ENCODE data around the gene SPATA31E1. TPM values are rescaled to one million over a fixed set of nuclear protein-coding genes. Genes with fewer than 3 reads are reported as not detected.

SPATA31E1 gene
- total and polyA plus RNA-seq, 9 of the 15 experiments (the other 6 are each of a cell fraction or from before 2014, with no cell fraction given): not detected

GRCh38 chr9:87876708-87877107 is 6.0 kb upstream of the SPATA31E1 start:
- H3K79me2 ChIP-seq (ENCODE audit: control insufficient read depth, insufficient read depth, low read length): no peaks in the 10 kb centered on the region
- no peak for FAIRE-seq
- H3K9ac ChIP-seq (ENCODE audit: insufficient read depth in 1 of 2, low read depth in 2 of 2, low read length in 2 of 2): no peak overlapping the region
- H3K4me2 ChIP-seq (ENCODE audit: insufficient read depth, low read length): no peak overlapping the region
- ChIA-PET CTCF (ENCODE audit: low intra/inter-chr PET ratio) (no interaction called here), POLR2A (no interaction called here)
- no peak overlapping the region for H3K27ac ChIP-seq (ENCODE audit: extremely low read depth, low read depth, low read length)
- H2AFZ ChIP-seq (ENCODE audit: low read depth, low read length): no peak overlapping the region
- H3K9me3 ChIP-seq (replicated peaks; ENCODE audit: control insufficient read depth, insufficient read depth, low read depth, low read length): no peaks in the 10 kb centered on the region
- H3K4me1 ChIP-seq (replicated peaks in 1 of 2; ENCODE audit: control insufficient read depth in 2 of 2, insufficient read depth in 2 of 2, low read length in 2 of 2): peaks cover 0 to 4% of the 10 kb centered on the region in 2 experiments; a peak in 3 of 5 replicates
- no peak for DNase-seq (ENCODE audit: extremely low read depth in 1 of 4, low spot score in 3 of 4)
- intact Hi-C loops (cut with micrococcal nuclease): no loop called here
- in situ Hi-C loops (cut with MboI): no loop called here
- H4K20me1 ChIP-seq (replicated peaks; ENCODE audit: control insufficient read depth, insufficient read depth, low read length): no peaks in the 10 kb centered on the region
- H3K27me3 ChIP-seq (ENCODE audit: control insufficient read depth in 2 of 2, insufficient read depth in 2 of 2, low read length in 2 of 2): peaks cover 0 to 9% of the 10 kb centered on the region in 2 experiments; a peak in 2 of 5 replicates
- H3K4me3 ChIP-seq: no peak overlapping the region
- no peaks in the 10 kb centered on the region for H3K36me3 ChIP-seq (ENCODE audit: control insufficient read depth, insufficient read depth, low read length)
- WGBS (ENCODE audit: insufficient coverage, low coverage, missing lambda C conversion rate): 44% methylated on average over 5 of the region's 5 CpGs
- TF ChIP-seq BCL6 (CRISPR knock-in tag; IDR thresholded peaks at IDR 0.05): no peak
- no peak for TF ChIP-seq CBX5 (IDR thresholded peaks at IDR 0.05; ENCODE audit: borderline replicate concordance, low read depth)
- TF ChIP-seq CTBP1 (IDR thresholded peaks at IDR 0.05; ENCODE audit: borderline replicate concordance): no peak
- no peak for TF ChIP-seq BCOR (IDR thresholded peaks at IDR 0.05)
- no peaks in the 10 kb centered on the region for H3K9me1 ChIP-seq (ENCODE audit: control insufficient read depth, insufficient read depth, low read length)
- BruUV-seq (replicated peaks): no TSS peak
- no peak for ATAC-seq

- ChIA-PET POLR2A (no interaction called here), CTCF (ENCODE audit: low intra/inter-chr PET ratio) (no interaction called here)
- Histone ChIP-seq H3K27ac (ENCODE audit: extremely low read depth, low read depth, low read length) (peak overlapping the region; percentile 4; the same call in 1 of the 3 replicates), H3K9me3 (replicated peaks; ENCODE audit: control insufficient read depth, insufficient read depth, low read depth, low read length) (no peaks in the 10 kb centered on the region), H2AFZ (ENCODE audit: low read depth, low read length) (peak overlapping the region; percentile 65; the same call in 1 of the 2 replicates), H4K20me1 (replicated peaks; ENCODE audit: control insufficient read depth, insufficient read depth, low read length) (no peaks in the 10 kb centered on the region), H3K9me1 (ENCODE audit: control insufficient read depth, insufficient read depth, low read length) (no peaks in the 10 kb centered on the region), H3K4me2 (ENCODE audit: insufficient read depth, low read length) (peak overlapping the region; percentile 43; the same call in 1 of the 2 replicates), H3K27me3 (ENCODE audit: control insufficient read depth in 2 of 2, insufficient read depth in 2 of 2, low read length in 2 of 2) (no peaks in the 10 kb centered on the region), H3K4me3 (no peak overlapping the region), H3K4me1 (replicated peaks in 1 of 2; ENCODE audit: control insufficient read depth in 2 of 2, insufficient read depth in 2 of 2, low read length in 2 of 2) (peaks cover 0 to 4% of the 10 kb centered on the region in 2 experiments; a peak in 2 of 5 replicates), H3K36me3 (ENCODE audit: control insufficient read depth, insufficient read depth, low read length) (no peaks in the 10 kb centered on the region), H3K79me2 (ENCODE audit: control insufficient read depth, insufficient read depth, low read length) (no peaks in the 10 kb centered on the region), H3K9ac (ENCODE audit: insufficient read depth in 1 of 2, low read depth in 2 of 2, low read length in 2 of 2) (no peak overlapping the region)
- no TSS peak for BruUV-seq (replicated peaks)
- intact Hi-C loops (cut with micrococcal nuclease): no loop called here
- ATAC-seq (peak; percentile 67; the same call in 2 of the 3 replicates), FAIRE-seq (peak; percentile 60), DNase-seq (ENCODE audit: extremely low read depth in 1 of 4, low spot score in 3 of 4) (peak in 1 of 4 experiments; percentile 12)
- 0% methylated on average over 1 of the region's 1 CpG for WGBS (ENCODE audit: insufficient coverage, low coverage, missing lambda C conversion rate)
- in situ Hi-C loops (cut with MboI): no loop called here
- TF ChIP-seq MAFF (IDR thresholded peaks at IDR 0.05; ENCODE audit: low read length) (peak; percentile 60; the same call in 1 of the 2 replicates), NFIC (IDR thresholded peaks at IDR 0.05) (peak; percentile 61), PML (IDR thresholded peaks at IDR 0.05; ENCODE audit: low read length) (no peak), ZNF316 (IDR thresholded peaks at IDR 0.05) (peak; percentile 78), TAF7 (tag; IDR thresholded peaks at IDR 0.05) (no peak), KHSRP (IDR thresholded peaks at IDR 0.05) (no peak), FOSL1 (tag; conservative IDR thresholded peaks at IDR 0.05) (peak; percentile 59), JUND (IDR thresholded peaks at IDR 0.05; ENCODE audit: borderline replicate concordance, low read depth, low read length) (0 out of 2 replicates have a peak, but pooled peaks have one; percentile 14), JUND (tag; IDR thresholded peaks at IDR 0.05; ENCODE audit: borderline replicate concordance, low read depth, low read length) (0 out of 3 replicates have a peak, but pooled peaks have one; percentile 49), C11orf30 (IDR thresholded peaks at IDR 0.05; ENCODE audit: low read depth) (peak; percentile 82), NFE2 (IDR thresholded peaks at IDR 0.05; ENCODE audit: low read depth) (peak; percentile 73)
Observed at GRCh38 chr9:87878989-87879511, 3.6 kb upstream of the SPATA31E1 start.

All from K562 (cell line).